Spleen (tissue), 7 donors: ENCODE results near the gene AKIP1.

Experiments
- POLR2A ChIP-seq, 3 donors: fragments of 450-650 bp; IDR thresholded peaks; one replicate each; pipeline ENCODE4 v1.5.1; 2017; ENCODE audit warnings: antibody characterized with exemption in 3 of 3, mild to moderate bottlenecking in 1 of 3
- TF ChIP-seq, protein P1 (sequence below), 11 experiments: fragments of 200-600 bp in 7 of 11; fragments of 450-650 bp in 4 of 11; sonication (generic) in 4 of 11; IDR thresholded peaks in 8 of 11; conservative IDR thresholded peaks in 3 of 11; 1 replicate in 7 of 11; 2 replicates in 4 of 11; pipeline versions ENCODE4 v1.4.0 to v1.8.0; 2016 to 2021; ENCODE audit warnings: antibody characterized with exemption in 11 of 11, inconsistent platforms in 4 of 11, mild to moderate bottlenecking in 1 of 11
- donor health status: DM: no; HTN: no; CAD: no; lungs with moderate emphysema.
- donor health status: DM: no; HTN: no; CAD: no.
- donor health status: DM: no; HTN: no; CAD: no.

DNA sequence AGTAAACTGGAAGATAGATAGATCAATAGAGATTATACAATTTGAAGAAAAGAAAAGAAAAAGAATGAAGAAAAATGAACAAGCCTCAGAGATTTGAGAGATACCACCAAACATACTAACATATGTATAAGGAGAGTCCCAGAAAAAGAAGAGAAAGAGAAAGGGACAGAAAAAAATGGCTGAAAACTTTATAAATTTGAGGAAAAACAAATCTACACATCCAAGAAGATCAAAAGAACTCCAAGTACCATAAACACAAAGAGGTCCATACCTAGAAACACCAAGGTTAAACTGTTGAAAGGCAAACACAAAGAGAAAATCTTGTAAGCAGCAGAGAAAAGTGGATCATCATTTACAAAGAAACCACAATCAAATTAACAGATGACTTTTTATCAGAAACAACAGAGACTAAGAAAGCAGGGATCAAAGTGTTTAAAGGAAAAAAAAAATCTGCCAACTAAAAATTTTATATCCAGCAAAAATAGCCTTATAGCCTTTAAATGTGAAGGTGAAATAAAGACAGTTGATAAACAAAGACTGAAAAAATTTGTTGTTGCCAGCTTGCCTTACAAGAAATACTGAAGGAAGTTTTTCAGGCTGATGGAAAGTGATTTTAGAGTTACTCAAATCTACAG is 11.8 kb upstream of the AKIP1 start:
- TF ChIP-seq, protein P1, sequence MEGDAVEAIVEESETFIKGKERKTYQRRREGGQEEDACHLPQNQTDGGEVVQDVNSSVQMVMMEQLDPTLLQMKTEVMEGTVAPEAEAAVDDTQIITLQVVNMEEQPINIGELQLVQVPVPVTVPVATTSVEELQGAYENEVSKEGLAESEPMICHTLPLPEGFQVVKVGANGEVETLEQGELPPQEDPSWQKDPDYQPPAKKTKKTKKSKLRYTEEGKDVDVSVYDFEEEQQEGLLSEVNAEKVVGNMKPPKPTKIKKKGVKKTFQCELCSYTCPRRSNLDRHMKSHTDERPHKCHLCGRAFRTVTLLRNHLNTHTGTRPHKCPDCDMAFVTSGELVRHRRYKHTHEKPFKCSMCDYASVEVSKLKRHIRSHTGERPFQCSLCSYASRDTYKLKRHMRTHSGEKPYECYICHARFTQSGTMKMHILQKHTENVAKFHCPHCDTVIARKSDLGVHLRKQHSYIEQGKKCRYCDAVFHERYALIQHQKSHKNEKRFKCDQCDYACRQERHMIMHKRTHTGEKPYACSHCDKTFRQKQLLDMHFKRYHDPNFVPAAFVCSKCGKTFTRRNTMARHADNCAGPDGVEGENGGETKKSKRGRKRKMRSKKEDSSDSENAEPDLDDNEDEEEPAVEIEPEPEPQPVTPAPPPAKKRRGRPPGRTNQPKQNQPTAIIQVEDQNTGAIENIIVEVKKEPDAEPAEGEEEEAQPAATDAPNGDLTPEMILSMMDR (IDR thresholded peaks at IDR 0.05 in 8 of 11, conservative IDR thresholded peaks at IDR 0.05 in 3 of 11) = no peak
- TF ChIP-seq POLR2A (IDR thresholded peaks at IDR 0.05) = no peak
